Stimulated activated naive CD8-positive, alpha-beta T cell treated with anti-CD3 and anti-CD28 coated beads, Interleukin-15, Interleukin-2, amounts not matched to agents 100 U/mL and 50 U/mL, for 24 hours (primary cell): Measurements from ENCODE around the gene CDH23.

Source experiments
- ATAC-seq: fragments of 150-1000 bp; cut with Tn5 transposase; one replicate; pipeline ENCODE4 v1.10.0; 2021
- DNase-seq: peaks from one replicate; pipeline ENCODE4 v3.0.0; 2021

The CDH23 gene

GRCh38 chr10:71516890-71517289 is 120.2 kb downstream of the CDH23 start:
- no peak for DNase-seq
- no peak for ATAC-seq

GRCh38 chr10:71517298-71518169 is 120.8 kb downstream of the CDH23 start:
- no peak for ATAC-seq
- DNase-seq, result no peak

- no peak for ATAC-seq
- DNase-seq, result no peak
Measured at GRCh38 chr10:71520042-71520441, 123.3 kb downstream of the CDH23 start.

- ATAC-seq, result no peak
- DNase-seq, result no peak
Measured at GRCh38 chr10:71521504-71522441, 125.1 kb downstream of the CDH23 start.

GRCh38 chr10:71522442-71523144 is 125.9 kb downstream of the CDH23 start:
- DNase-seq (no peak), ATAC-seq (no peak)

GRCh38 chr10:71523756-71524155 is 127.0 kb downstream of the CDH23 start:
- no peak for DNase-seq
- no peak for ATAC-seq

GRCh38 chr10:71525092-71525491 is 128.4 kb downstream of the CDH23 start:
- no peak for ATAC-seq
- no peak for DNase-seq

- DNase-seq (no peak), ATAC-seq (no peak)
Measured at GRCh38 chr10:71525721-71526120, 129.0 kb downstream of the CDH23 start.

- no peak for ATAC-seq
- no peak for DNase-seq
Measured at GRCh38 chr10:71526653-71527052, 129.9 kb downstream of the CDH23 start.

GRCh38 chr10:71527135-71527534 is 130.4 kb downstream of the CDH23 start:
- ATAC-seq, result no peak
- DNase-seq, result no peak

GRCh38 chr10:71528371-71529206 is 131.9 kb downstream of the CDH23 start:
- DNase-seq, result no peak
- no peak for ATAC-seq

GRCh38 chr10:71529207-71529827 is 132.6 kb downstream of the CDH23 start:
- DNase-seq (no peak), ATAC-seq (no peak)

- ATAC-seq (no peak), DNase-seq (no peak)
Measured at GRCh38 chr10:71530781-71531180, 134.1 kb downstream of the CDH23 start.

GRCh38 chr10:71531485-71532446 is 135.0 kb downstream of the CDH23 start:
- ATAC-seq (peak; percentile 97), DNase-seq (peak; percentile 50)

- DNase-seq, result no peak
- no peak for ATAC-seq
Measured at GRCh38 chr10:71532878-71533277, 136.2 kb downstream of the CDH23 start.

- no peak for DNase-seq
- no peak for ATAC-seq
Measured at GRCh38 chr10:71533936-71534335, 137.2 kb downstream of the CDH23 start.

- ATAC-seq (no peak), DNase-seq (no peak)
Measured at GRCh38 chr10:71534568-71535194, 138.0 kb downstream of the CDH23 start.

GRCh38 chr10:71536332-71536731 is 139.6 kb downstream of the CDH23 start:
- ATAC-seq (no peak), DNase-seq (no peak)

GRCh38 chr10:71537125-71537524 is 140.4 kb downstream of the CDH23 start:
- ATAC-seq, result no peak
- DNase-seq, result no peak
